HG03097 (cell line): ENCODE data around the gene CRABP2.

Experiments
- ATAC-seq: cut with Tn5 transposase; IDR thresholded peaks from one replicate; pipeline ENCODE4 v1.9.1; 2021; ENCODE audit not compliant: unreplicated experiment, low FRiP score

Gene CRABP2

GRCh38 chr1:156742801-156743200, 37.4 kb upstream of the CRABP2 start:
- ATAC-seq: no peak

- ATAC-seq: no peak
Measured at GRCh38 chr1:156742017-156742416, 36.6 kb upstream of the CRABP2 start.

- no peak for ATAC-seq
Measured at GRCh38 chr1:156741481-156741983, 36.1 kb upstream of the CRABP2 start.

- peak; percentile 80 for ATAC-seq
Measured at GRCh38 chr1:156740741-156741480, 35.5 kb upstream of the CRABP2 start, which contains the start of gene MRPL24. TSS of gene MRPL24 (minus strand) at chr1:156741088. CDS start at chr1:156738704, 2,384 bp downstream.

- ATAC-seq: no peak
Measured at GRCh38 chr1:156740237-156740740, 34.9 kb upstream of the CRABP2 start.

GRCh38 chr1:156738916-156739315, 33.5 kb upstream of the CRABP2 start:
- no peak for ATAC-seq

- no peak for ATAC-seq
Measured at GRCh38 chr1:156738407-156738806, 33.0 kb upstream of the CRABP2 start.

GRCh38 chr1:156733989-156734584, 28.7 kb upstream of the CRABP2 start:
- no peak for ATAC-seq

- ATAC-seq: peak; percentile 87
Measured at GRCh38 chr1:156728599-156729462, 23.4 kb upstream of the CRABP2 start, which contains the start of gene ISG20L2. TSS of gene ISG20L2 (minus strand) at chr1:156728766. CDS start at chr1:156727652, 1,114 bp downstream.

- ATAC-seq: peak; percentile 36
Measured at GRCh38 chr1:156727926-156728598, 22.7 kb upstream of the CRABP2 start, which contains the start of gene METTL25B. TSS of gene METTL25B (plus strand) at chr1:156728469. CDS start at chr1:156729105, 636 bp downstream.

- ATAC-seq: no peak
Measured at GRCh38 chr1:156727492-156727891, 22.1 kb upstream of the CRABP2 start.

GRCh38 chr1:156726549-156727226, 21.3 kb upstream of the CRABP2 start:
- ATAC-seq: no peak

- no peak for ATAC-seq
Measured at GRCh38 chr1:156725683-156726280, 20.4 kb upstream of the CRABP2 start.

- ATAC-seq: no peak
Measured at GRCh38 chr1:156721535-156721934, 16.2 kb upstream of the CRABP2 start.

GRCh38 chr1:156721131-156721530, 15.7 kb upstream of the CRABP2 start:
- no peak for ATAC-seq

- no peak for ATAC-seq
Measured at GRCh38 chr1:156717351-156717750, 12.0 kb upstream of the CRABP2 start.

GRCh38 chr1:156714830-156715229, 9.4 kb upstream of the CRABP2 start:
- ATAC-seq: no peak

GRCh38 chr1:156712626-156713025, 7.2 kb upstream of the CRABP2 start:
- no peak for ATAC-seq
